Measurements from ENCODE around the gene IGFBP2. TPM values are rescaled to one million over a fixed set of nuclear protein-coding genes. Genes with fewer than 3 reads are reported as not detected.

The IGFBP2 gene
- polyA plus RNA-seq, 4 donors = 9.8 to 163 (median 56.4) TPM

DNA sequence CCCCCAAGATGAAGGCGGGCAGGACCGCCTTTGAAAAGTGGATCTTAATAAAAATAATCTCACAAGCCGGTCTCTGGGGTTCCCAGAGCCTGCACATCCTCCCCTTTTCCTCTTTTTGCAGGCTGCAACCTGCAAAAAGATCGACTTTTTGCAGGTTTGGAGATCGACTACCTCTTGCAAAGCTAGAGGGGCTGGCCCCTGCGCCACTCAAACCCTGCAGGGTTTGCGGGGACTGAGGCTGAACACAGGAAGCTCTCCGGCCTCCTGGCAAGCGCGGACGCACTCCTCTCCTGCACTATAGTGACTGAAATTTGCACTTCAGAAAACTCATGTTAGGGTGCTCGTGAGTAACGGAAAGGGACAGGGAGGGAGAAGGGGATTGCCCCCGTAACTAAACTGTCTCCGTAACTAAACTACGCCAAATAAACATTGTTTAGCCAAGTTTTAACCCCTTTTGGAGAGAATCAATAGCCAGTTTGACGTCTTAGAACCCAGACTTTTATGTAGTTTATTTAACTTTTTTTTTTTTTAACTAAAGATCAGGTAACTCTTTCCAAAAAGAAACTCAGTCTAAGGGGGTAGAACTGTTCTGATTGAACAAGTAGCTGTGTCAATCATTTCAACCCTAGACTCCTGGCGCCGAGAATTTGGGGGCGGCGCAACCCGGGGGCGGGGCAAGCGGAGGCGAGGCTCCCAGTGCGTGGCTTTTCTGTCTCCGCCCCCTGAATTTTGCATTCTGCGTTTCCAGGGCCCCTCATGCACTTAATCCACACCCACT is 59.6 kb downstream of the IGFBP2 start:
- no peak for FAIRE-seq
- DNase-seq = peak; percentile 27 to 74
- H3K4me3 ChIP-seq (ENCODE audit: low read depth in 1 of 3, low read length in 3 of 3) = peak overlapping the region in 2 of 3 donors; percentile 40 to 49
- WGBS, 3 donors = 1 to 2% (median 1%) methylated on average over 28 of the region's 28 CpGs
- peaks cover 0 to 8% (median 0%) of the 10 kb centered on the region in 3 donors for H3K36me3 ChIP-seq (ENCODE audit: control insufficient read depth in 3 of 3, insufficient read depth in 2 of 3, low read depth in 1 of 3, low read length in 3 of 3)
- peaks cover 0 to 29% (median 0%) of the 10 kb centered on the region in 3 donors for H3K4me1 ChIP-seq (ENCODE audit: control insufficient read depth in 3 of 3, insufficient read depth in 2 of 3, low read depth in 1 of 3, low read length in 2 of 3)
- H3K27ac ChIP-seq (ENCODE audit: low read depth in 1 of 3, low read length in 2 of 3) = peak overlapping the region in 2 of 3 donors; percentile 57 to 79
- H3K9me3 ChIP-seq (ENCODE audit: control insufficient read depth in 2 of 2, insufficient read depth in 1 of 2, low read depth in 1 of 2, low read length in 1 of 2) = no peaks in the 10 kb centered on the region
- peaks cover 3 to 86% (median 14%) of the 10 kb centered on the region in 3 donors for H3K27me3 ChIP-seq (ENCODE audit: control insufficient read depth in 3 of 3, insufficient read depth in 3 of 3, low read length in 3 of 3)

DNA sequence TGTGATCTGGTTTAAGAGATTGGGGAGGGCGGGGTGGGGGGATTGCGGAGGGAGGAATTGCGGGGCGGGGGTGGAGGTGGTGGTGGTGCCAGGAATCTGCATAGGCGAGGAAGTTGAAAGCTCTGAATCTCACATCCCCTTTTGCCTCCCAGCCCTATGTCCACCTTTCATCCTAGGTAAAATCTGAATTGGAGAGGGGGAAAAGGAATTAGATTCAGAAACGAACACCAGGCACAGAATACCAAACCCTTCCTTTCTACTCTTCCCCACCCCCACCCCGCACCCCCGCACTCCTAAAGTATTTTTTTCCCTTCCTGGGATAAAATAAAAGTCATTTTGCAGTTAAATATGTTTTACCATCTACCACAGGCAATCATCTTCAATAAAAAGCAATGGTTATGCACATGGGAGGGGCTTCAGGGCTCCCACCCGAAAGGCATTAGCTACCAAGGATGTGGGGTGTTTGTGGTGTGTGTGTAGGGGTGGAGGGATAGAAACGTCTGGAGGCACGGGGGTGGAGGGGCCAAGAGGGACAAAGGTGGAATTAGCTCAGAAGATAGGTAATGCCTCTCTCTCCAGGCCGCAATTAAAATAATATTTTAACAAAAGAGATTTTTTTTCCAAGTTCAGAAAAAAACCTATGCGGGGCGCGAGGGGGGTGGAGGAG is 60.3 kb downstream of the IGFBP2 start:
- H3K4me3 ChIP-seq (ENCODE audit: low read depth in 1 of 3, low read length in 3 of 3) = peak overlapping the region in 2 of 3 donors; percentile 43 to 57
- H3K9me3 ChIP-seq (ENCODE audit: control insufficient read depth in 2 of 2, insufficient read depth in 1 of 2, low read depth in 1 of 2, low read length in 1 of 2) = no peaks in the 10 kb centered on the region
- peaks cover 0 to 6% (median 0%) of the 10 kb centered on the region in 3 donors for H3K36me3 ChIP-seq (ENCODE audit: control insufficient read depth in 3 of 3, insufficient read depth in 2 of 3, low read depth in 1 of 3, low read length in 3 of 3)
- 3 to 5% (median 5%) methylated on average over 14 to 15 of the region's 15 CpGs for WGBS, 3 donors
- peaks cover 0 to 29% (median 0%) of the 10 kb centered on the region in 3 donors for H3K4me1 ChIP-seq (ENCODE audit: control insufficient read depth in 3 of 3, insufficient read depth in 2 of 3, low read depth in 1 of 3, low read length in 2 of 3)
- peaks cover 3 to 92% (median 14%) of the 10 kb centered on the region in 3 donors for H3K27me3 ChIP-seq (ENCODE audit: control insufficient read depth in 3 of 3, insufficient read depth in 3 of 3, low read length in 3 of 3)
- DNase-seq = no peak
- peak overlapping the region in 2 of 3 donors; percentile 47 to 77 for H3K27ac ChIP-seq (ENCODE audit: low read depth in 1 of 3, low read length in 2 of 3)
- no peak for FAIRE-seq

DNA sequence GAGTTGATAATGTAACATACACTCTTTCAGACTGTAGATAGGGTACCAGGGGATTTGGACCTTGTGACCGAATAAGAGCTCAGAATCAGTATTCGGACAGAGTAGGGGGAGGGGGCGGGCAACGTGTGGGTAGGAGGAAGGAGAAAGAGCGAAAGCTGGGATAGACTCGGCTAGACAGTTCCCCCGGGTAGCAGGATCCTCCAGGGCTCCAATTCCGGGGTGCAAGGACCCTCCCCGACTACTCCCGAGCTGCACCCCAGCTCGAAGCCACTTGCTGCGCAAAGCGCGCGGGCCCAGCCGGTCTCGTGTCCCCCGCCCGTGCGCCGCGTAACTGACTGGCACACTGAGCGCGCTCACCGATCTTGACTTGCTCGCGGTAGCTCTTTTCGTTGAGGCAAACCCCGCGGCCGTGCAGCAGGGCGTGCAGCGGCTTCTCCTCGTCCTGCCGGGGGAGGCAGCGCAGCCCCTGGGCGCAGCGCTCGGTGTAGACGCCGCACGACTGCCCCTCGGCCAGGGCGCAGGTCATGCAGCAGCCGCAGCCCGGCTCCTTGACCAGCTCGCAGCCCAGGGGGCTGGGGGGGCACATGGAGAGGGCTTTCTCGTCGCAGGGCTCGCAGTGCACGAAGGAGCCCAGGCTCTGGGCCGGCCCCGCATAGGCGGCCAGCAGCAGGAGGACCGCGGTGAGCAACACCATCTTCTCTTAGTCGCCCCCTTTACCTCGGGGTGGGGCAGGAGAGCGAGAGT is 61.0 kb downstream of the IGFBP2 start:
- H3K9me3 ChIP-seq (ENCODE audit: control insufficient read depth in 2 of 2, insufficient read depth in 1 of 2, low read depth in 1 of 2, low read length in 1 of 2) = no peaks in the 10 kb centered on the region
- no peak for FAIRE-seq
- H3K4me3 ChIP-seq (ENCODE audit: low read depth in 1 of 3, low read length in 3 of 3) = peak overlapping the region in 2 of 3 donors; percentile 43 to 57
- H3K4me1 ChIP-seq (ENCODE audit: control insufficient read depth in 3 of 3, insufficient read depth in 2 of 3, low read depth in 1 of 3, low read length in 2 of 3) = peaks cover 0 to 29% (median 0%) of the 10 kb centered on the region in 3 donors
- DNase-seq = peak in 1 of 2 donors; percentile 62
- H3K36me3 ChIP-seq (ENCODE audit: control insufficient read depth in 3 of 3, insufficient read depth in 2 of 3, low read depth in 1 of 3, low read length in 3 of 3) = peaks cover 0 to 3% (median 0%) of the 10 kb centered on the region in 3 donors
- WGBS, 3 donors = 1 to 2% (median 1%) methylated on average over 57 to 59 of the region's 59 CpGs
- H3K27ac ChIP-seq (ENCODE audit: low read depth in 1 of 3, low read length in 2 of 3) = peak overlapping the region in 2 of 3 donors; percentile 47 to 77
- H3K27me3 ChIP-seq (ENCODE audit: control insufficient read depth in 3 of 3, insufficient read depth in 3 of 3, low read length in 3 of 3) = peaks cover 3 to 90% (median 16%) of the 10 kb centered on the region in 3 donors

- Histone ChIP-seq H3K36me3 (ENCODE audit: control insufficient read depth in 3 of 3, insufficient read depth in 2 of 3, low read depth in 1 of 3, low read length in 3 of 3) (no peaks in the 10 kb centered on the region), H3K4me1 (ENCODE audit: control insufficient read depth in 3 of 3, insufficient read depth in 2 of 3, low read depth in 1 of 3, low read length in 2 of 3) (peaks cover 0 to 26% (median 0%) of the 10 kb centered on the region in 3 donors), H3K27ac (ENCODE audit: low read depth in 1 of 3, low read length in 2 of 3) (peak overlapping the region in 2 of 3 donors; percentile 60 to 77), H3K4me3 (ENCODE audit: low read depth in 1 of 3, low read length in 3 of 3) (peak overlapping the region in 2 of 3 donors; percentile 43 to 57), H3K27me3 (ENCODE audit: control insufficient read depth in 3 of 3, insufficient read depth in 3 of 3, low read length in 3 of 3) (peaks cover 3 to 85% (median 16%) of the 10 kb centered on the region in 3 donors), H3K9me3 (ENCODE audit: control insufficient read depth in 2 of 2, insufficient read depth in 1 of 2, low read depth in 1 of 2, low read length in 1 of 2) (no peaks in the 10 kb centered on the region)
- 5 to 10% (median 8%) methylated on average over 10 of the region's 10 CpGs for WGBS, 3 donors
- DNase-seq (no peak), FAIRE-seq (no peak)
Measured at GRCh38 chr2:216694826-216695217, 61.6 kb downstream of the IGFBP2 start.

- Histone ChIP-seq H3K4me1 (ENCODE audit: control insufficient read depth in 3 of 3, insufficient read depth in 2 of 3, low read depth in 1 of 3, low read length in 2 of 3) (peaks cover 0 to 26% (median 0%) of the 10 kb centered on the region in 3 donors), H3K4me3 (ENCODE audit: low read depth in 1 of 3, low read length in 3 of 3) (peak within 1 kb of the TSS in 2 of 3 donors; percentile 43 to 57), H3K9me3 (ENCODE audit: control insufficient read depth in 2 of 2, insufficient read depth in 1 of 2, low read depth in 1 of 2, low read length in 1 of 2) (no peaks in the 10 kb centered on the region), H3K27me3 (ENCODE audit: control insufficient read depth in 3 of 3, insufficient read depth in 3 of 3, low read length in 3 of 3) (peaks cover 3 to 79% (median 16%) of the 10 kb centered on the region in 3 donors), H3K27ac (ENCODE audit: low read depth in 1 of 3, low read length in 2 of 3) (peak within 1 kb of the TSS in 2 of 3 donors; percentile 60 to 77), H3K36me3 (ENCODE audit: control insufficient read depth in 3 of 3, insufficient read depth in 2 of 3, low read depth in 1 of 3, low read length in 3 of 3) (no peaks in the 10 kb centered on the region)
- 10 to 26% (median 18%) methylated on average over 15 to 16 of the region's 16 CpGs for WGBS, 3 donors
- no peak for FAIRE-seq
- DNase-seq = peak in 1 of 2 donors; percentile 66
Measured at GRCh38 chr2:216695401-216695821, 62.2 kb downstream of the IGFBP2 start, which contains the start of gene IGFBP5. Gene IGFBP5, minus strand, starts transcription at chr2:216695549. Its CDS starts 774 bp downstream, at chr2:216694775.

GRCh38 chr2:216696321-216696720 is 63.1 kb downstream of the IGFBP2 start:
- Histone ChIP-seq H3K4me1 (ENCODE audit: control insufficient read depth in 3 of 3, insufficient read depth in 2 of 3, low read depth in 1 of 3, low read length in 2 of 3) (peaks cover 0 to 23% (median 0%) of the 10 kb centered on the region in 3 donors), H3K27ac (ENCODE audit: low read depth in 1 of 3, low read length in 2 of 3) (no peak overlapping the region), H3K4me3 (ENCODE audit: low read depth in 1 of 3, low read length in 3 of 3) (no peak overlapping the region), H3K27me3 (ENCODE audit: control insufficient read depth in 3 of 3, insufficient read depth in 3 of 3, low read length in 3 of 3) (peaks cover 3 to 73% (median 16%) of the 10 kb centered on the region in 3 donors), H3K36me3 (ENCODE audit: control insufficient read depth in 3 of 3, insufficient read depth in 2 of 3, low read depth in 1 of 3, low read length in 3 of 3) (no peaks in the 10 kb centered on the region), H3K9me3 (ENCODE audit: control insufficient read depth in 2 of 2, insufficient read depth in 1 of 2, low read depth in 1 of 2, low read length in 1 of 2) (no peaks in the 10 kb centered on the region)
- 76 to 91% (median 84%) methylated on average over 1 of the region's 1 CpG for WGBS, 3 donors
- FAIRE-seq = no peak
- DNase-seq = no peak

GRCh38 chr2:216696751-216697560 is 63.7 kb downstream of the IGFBP2 start:
- H3K9me3 ChIP-seq (ENCODE audit: control insufficient read depth in 2 of 2, insufficient read depth in 1 of 2, low read depth in 1 of 2, low read length in 1 of 2) = no peaks in the 10 kb centered on the region
- DNase-seq (no peak), FAIRE-seq (no peak)
- no peaks in the 10 kb centered on the region for H3K36me3 ChIP-seq (ENCODE audit: control insufficient read depth in 3 of 3, insufficient read depth in 2 of 3, low read depth in 1 of 3, low read length in 3 of 3)
- H3K4me3 ChIP-seq (ENCODE audit: low read depth in 1 of 3, low read length in 3 of 3) = no peak overlapping the region
- no peak overlapping the region for H3K27ac ChIP-seq (ENCODE audit: low read depth in 1 of 3, low read length in 2 of 3)
- H3K4me1 ChIP-seq (ENCODE audit: control insufficient read depth in 3 of 3, insufficient read depth in 2 of 3, low read depth in 1 of 3, low read length in 2 of 3) = peaks cover 0 to 23% (median 0%) of the 10 kb centered on the region in 3 donors
- WGBS, 3 donors = 23 to 32% (median 27%) methylated on average over 7 of the region's 7 CpGs
- H3K27me3 ChIP-seq (ENCODE audit: control insufficient read depth in 3 of 3, insufficient read depth in 3 of 3, low read length in 3 of 3) = peaks cover 3 to 67% (median 16%) of the 10 kb centered on the region in 3 donors
